CD4-positive, alpha-beta T cell treated with Interferon gamma for 1 hour (primary cell): Measurements from ENCODE around the gene ACBD4.

Source experiments
- DNase-seq: peaks from one replicate; pipeline ENCODE4 v3.0.0-alpha.2; 2020

ACBD4 gene, protein sequence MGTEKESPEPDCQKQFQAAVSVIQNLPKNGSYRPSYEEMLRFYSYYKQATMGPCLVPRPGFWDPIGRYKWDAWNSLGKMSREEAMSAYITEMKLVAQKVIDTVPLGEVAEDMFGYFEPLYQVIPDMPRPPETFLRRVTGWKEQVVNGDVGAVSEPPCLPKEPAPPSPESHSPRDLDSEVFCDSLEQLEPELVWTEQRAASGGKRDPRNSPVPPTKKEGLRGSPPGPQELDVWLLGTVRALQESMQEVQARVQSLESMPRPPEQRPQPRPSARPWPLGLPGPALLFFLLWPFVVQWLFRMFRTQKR

DNA sequence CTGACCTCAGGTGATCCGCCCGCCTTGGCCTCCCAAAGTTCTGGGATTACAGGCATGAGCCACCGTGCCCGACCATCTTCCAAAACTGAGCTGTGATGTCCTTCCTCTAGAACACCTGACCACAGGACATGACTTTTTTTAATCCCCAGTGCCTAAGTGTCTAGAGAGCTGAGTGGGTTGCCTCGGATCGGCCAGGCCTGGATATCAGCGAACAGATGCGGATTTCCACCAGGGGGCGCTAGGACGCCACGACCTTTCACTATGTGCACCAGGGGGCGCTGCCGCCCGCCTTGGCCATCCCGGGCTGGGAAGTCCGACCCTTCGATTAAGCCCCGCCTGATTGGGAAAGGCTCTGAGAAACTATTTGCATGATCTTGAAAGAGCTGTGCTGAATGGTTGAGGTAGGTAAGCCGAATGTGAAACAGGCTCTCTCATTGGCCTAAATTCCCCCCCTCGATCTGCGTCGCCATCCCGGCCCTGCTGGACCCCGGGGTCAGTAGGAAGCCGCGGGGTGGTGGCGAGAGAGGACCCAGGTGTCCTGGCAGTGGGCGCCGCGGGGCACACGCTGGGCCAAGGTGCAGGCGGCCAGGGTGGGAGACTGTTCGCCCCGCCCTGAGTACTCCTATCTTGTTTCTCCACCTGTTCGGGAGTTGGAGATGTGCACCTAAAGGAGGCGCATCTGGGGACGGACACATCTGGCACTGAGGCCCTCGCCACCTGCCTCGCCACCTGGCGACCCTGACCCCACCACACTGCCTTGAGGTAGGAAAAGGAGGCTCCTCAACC lies at the start of gene ACBD4:
TSS of gene ACBD4 (plus strand) at position 496 of the 786 bp plus-strand sequence. CDS start 458 bp downstream, outside the sequence.
- peak; percentile 94 for DNase-seq

DNA sequence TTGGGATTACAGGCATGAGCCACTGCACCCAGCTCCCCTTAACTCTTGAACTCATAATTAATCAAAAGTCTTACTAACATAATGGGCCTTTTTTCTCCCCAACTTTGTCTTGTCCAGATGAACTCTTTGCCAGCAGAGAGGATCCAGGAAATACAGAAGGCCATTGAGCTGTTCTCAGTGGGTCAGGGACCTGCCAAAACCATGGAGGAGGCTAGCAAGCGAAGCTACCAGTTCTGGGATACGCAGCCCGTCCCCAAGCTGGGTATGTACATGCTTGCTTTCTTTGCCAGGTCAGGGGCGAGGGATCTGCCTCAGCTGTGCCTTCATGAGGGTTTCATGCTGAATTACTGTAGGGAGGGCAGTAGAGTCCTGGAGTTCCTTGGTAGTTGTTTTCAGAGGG lies 49.1 kb upstream of the ACBD4 start:
- no peak for DNase-seq

- no peak for DNase-seq
Measured at GRCh38 chr17:45086865-45087503, 48.5 kb upstream of the ACBD4 start.

DNA sequence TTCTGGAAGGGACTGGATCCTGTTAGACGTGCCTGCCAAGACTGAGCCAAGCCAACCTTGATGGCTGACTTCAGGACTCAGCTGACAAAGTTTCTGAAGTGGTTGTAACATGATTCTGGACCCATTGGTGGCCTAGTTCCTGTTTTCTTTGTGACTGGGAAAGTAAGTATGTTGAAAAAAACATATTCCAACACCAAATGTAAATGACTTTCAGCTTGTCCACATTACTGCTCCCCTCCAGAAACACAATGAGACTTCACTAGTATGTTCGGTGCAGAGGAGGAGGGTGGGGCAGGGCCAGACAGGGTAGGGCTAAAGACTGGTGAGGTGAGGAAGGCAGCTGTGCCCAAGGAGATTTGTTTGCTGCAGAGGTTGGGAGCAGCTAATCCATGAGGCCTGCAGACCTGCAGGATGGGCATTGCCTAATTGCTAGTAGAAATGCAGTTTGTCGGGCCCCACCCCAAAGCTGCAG lies 47.9 kb upstream of the ACBD4 start:
- DNase-seq: no peak

GRCh38 chr17:45087978-45088377 lies 47.5 kb upstream of the ACBD4 start:
- DNase-seq: no peak

- DNase-seq: no peak
Measured at GRCh38 chr17:45088741-45089140, 46.7 kb upstream of the ACBD4 start.

- DNase-seq: no peak
Measured at GRCh38 chr17:45090711-45091110, 44.8 kb upstream of the ACBD4 start.

DNA sequence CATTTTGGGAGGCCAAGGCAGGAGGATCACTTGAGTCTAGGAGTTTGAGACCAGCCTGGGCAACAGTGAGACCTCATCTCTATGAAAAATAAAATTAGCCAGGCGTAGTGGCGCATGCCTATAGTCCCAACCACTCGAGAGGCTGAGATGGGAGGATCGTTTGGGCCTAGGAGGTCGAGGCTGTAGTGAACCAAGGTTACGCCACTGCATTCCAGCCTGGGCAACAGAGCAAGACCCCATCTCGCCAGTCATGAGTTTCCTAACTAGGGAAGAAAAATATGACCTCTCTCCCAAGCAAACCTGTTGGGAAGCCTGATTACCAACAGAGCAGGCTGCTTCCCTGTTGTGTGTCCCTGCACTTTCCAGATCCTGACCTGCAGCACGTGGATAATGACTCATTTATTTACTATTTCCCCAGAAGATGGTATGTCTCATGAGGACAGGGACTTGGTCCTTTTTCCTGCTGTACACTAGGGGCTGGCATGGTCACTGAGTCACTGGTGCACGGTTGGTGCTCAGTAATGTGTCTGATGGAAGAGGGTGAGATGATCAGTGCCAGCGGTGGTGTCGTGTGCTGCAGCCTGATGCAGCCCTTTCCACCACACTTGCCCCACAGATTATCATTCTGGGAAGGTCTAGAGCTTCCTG lies 43.6 kb upstream of the ACBD4 start:
- DNase-seq: no peak

DNA sequence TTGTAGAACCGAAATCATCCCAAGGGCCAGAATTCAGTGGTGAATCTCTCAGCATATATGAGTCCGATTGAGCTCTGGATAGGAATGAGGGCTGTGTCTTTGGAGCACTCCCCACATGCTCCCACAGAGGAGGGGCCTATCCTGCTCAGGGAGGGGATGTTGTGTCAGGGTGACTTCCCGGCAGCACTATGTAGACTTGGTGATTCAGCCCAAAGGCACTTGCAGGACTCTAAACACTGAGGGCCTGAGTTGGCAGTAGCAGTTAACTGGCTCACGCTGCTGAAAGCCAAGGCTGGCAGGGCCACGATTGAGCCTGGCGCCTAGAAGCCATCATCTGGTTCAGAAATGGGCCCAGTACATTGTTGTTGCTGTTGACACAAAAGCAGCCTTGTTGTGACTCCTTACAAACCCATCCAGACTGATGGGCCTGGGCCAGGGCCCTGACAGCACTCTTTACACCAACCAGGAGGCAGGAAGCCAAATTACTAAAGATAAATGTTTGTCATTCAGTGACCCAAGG lies 42.5 kb upstream of the ACBD4 start:
- DNase-seq: no peak

DNA sequence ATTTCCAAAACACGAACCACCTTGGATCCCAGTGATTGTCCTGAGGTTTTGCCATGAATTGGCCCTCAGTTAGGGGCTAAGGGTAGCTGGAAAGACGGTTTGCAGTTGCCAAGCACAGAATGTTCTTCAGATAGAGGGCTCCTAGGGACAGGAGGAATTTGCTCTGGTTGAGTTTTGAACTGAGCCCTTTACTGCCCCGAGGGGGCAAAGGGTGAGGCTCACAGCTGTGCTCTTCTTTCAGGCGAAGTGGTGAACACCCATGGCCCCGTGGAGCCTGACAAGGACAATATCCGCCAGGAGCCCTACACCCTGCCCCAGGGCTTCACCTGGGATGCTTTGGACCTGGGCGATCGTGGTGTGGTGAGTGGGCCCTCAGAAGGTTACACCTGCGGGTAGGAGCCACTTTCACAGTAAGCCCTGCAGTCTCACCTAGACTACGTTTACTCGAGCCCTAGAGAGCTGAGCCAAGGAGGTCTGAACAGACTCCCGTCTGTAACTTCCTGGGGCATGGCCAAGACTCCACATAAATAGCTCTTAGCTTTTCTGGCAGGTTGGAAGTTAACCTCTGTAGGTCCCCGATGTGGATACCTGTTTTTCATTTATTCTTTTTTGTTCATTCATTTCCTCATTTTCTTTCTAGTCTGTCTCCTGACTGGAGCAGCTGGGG lies 41.9 kb upstream of the ACBD4 start:
- no peak for DNase-seq

- no peak for DNase-seq
Measured at GRCh38 chr17:45096141-45096540, 39.3 kb upstream of the ACBD4 start.

- no peak for DNase-seq
Measured at GRCh38 chr17:45096926-45097325, 38.6 kb upstream of the ACBD4 start.

GRCh38 chr17:45098081-45098868 lies 37.2 kb upstream of the ACBD4 start:
- no peak for DNase-seq

DNA sequence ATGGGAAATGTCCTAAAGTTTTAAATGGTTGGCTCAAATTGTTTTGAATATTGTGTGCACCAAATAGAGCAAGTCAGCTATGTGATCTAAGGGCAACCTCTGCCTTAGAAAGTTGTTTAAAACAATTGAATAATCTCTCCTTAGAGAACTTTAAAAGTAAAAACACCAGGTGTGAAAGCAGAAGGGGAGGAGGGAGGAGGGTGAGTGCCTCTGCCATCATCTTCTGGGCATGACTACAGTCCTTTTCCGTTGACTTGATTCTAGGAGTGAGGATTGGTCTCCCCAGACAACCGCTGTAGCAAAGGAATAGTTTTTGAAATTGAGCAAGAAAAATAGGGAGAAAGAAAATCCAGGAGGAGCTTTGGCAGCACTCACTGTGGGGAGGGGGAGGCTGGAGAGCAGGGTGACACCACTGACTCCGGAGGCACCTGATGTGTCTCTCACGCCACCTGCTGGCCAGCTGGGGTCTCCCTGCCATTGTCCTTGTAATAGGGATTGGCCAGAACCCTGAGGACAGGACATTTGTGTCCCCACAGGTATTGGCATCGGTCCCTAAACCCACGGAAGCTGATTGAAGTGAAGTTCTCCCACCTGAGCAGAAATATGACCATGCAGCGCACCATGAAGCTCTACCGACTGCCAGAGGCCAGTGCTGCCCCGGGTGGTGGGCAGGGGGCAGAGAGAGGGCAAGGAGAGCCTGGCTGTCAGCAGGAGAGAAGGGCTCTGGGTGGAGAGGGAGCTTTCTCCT lies 36.4 kb upstream of the ACBD4 start:
- peak; percentile 71 for DNase-seq

DNA sequence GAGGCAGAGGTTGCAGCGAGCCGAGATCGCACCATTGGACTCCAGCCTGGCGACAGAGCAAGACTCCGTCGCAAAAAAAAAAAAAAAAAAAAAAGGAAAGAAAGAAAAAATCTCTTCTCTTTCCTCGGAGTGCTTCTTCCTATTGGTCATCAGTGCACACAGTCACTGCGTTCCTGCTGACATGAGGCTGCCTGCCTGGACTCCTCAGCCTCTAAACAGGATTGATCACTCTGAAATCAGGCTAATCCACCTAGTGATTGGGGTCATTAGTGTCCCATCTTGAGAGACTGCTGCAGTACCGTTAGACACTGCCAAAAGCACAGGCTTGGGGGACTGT lies 34.0 kb upstream of the ACBD4 start:
- DNase-seq: no peak

- no peak for DNase-seq
Measured at GRCh38 chr17:45101883-45102811, 33.3 kb upstream of the ACBD4 start.

DNA sequence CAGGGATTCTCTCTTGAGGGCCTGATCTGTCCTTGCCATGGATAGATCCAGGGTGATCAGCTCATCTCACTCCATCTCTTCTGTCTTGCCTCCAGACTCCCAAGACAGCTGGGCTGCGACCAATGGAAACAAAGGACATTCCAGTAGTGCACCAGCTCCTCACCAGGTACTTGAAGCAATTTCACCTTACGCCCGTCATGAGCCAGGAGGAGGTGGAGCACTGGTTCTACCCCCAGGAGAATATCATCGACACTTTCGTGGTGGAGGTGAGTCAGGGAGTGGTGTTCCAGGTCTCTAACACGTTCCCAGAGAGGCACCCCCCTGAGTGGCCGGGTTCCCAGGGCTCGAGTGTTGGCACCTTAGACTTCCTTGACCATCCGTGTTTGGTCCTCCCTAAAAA lies 32.6 kb upstream of the ACBD4 start:
- DNase-seq: no peak

DNA sequence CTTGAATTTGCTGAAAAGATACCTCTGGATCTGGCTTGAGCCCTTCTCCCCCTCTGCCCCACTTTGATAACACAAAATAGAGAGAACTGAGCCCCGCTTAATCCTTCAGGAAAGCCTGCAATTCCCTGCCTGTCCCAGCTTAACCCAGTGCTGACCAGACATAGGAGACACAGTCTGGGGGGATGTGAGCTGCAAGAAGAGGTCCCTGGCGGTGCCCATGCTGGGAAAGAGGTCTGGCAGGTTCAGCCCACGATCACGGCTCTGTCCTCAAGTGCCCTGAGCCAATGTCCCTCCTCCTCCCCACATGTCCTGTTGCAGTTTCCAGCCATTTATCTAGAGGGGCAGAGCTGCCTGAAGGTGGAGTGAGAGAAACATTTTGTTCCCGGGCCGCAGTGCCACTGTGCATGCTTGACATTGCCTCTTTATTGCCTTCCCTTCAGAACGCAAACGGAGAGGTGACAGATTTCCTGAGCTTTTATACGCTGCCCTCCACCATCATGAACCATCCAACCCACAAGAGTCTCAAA lies 32.2 kb upstream of the ACBD4 start:
- no peak for DNase-seq

- DNase-seq: no peak
Measured at GRCh38 chr17:45104029-45104428, 31.5 kb upstream of the ACBD4 start.

DNA sequence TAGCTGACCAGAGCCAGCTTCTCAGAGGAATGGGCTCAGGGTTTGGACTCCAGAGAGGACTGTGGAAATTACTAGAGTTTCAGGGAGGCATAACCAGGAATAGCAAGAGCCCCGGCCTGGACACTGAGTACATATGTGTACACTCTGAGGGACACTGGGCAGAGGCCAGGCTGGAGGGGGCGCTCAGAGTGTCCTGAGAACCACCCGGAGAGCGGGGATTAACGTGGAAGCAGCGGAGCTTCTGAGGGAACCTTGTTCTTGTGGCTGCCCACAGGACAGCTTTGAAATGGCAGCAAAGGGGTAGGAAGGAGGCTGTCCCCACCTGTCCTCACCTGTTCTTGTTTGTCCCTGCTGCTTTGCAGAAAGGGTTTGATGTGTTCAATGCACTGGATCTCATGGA lies 31.0 kb upstream of the ACBD4 start:
- DNase-seq: no peak
